H9 (cell line): Measurements from ENCODE around the gene ERH. TPM values are rescaled to one million over a fixed set of nuclear protein-coding genes. Genes with fewer than 3 reads are reported as not detected.

ENCODE experiments used
- DNase-seq: peaks from one replicate; pipeline ENCODE4 v3.0.0-alpha.2; 2017
- H2AFZ ChIP-seq: one replicate; pipeline ENCODE4 v1.6.1; 2013; ENCODE audit warnings: mild to moderate bottlenecking, low read length, control low read depth, moderate library complexity
- H2AK5ac ChIP-seq: 2 replicates; pipeline ENCODE4 v1.6.1; 2013; ENCODE audit warnings: low read length, control low read depth, mixed read lengths; ENCODE audit not compliant: insufficient read length
- H2BK120ac ChIP-seq: one replicate; pipeline ENCODE4 v1.6.1; 2013; ENCODE audit warnings: low read depth, mild to moderate bottlenecking, low read length, control low read depth, inconsistent platforms; ENCODE audit not compliant: poor library complexity, severe bottlenecking
- H2BK12ac ChIP-seq: 2 replicates; pipeline ENCODE4 v1.6.1; 2013; ENCODE audit warnings: low read length, control low read depth, mixed read lengths, low read depth; ENCODE audit not compliant: insufficient read length
- H2BK15ac ChIP-seq: 2 replicates; pipeline ENCODE4 v1.6.1; 2013; ENCODE audit warnings: low read depth, low read length, control low read depth
- H2BK20ac ChIP-seq: one replicate; pipeline ENCODE4 v1.6.1; 2013; ENCODE audit warnings: low read depth, mild to moderate bottlenecking, low read length, control low read depth, inconsistent platforms; ENCODE audit not compliant: poor library complexity, severe bottlenecking
- H2BK5ac ChIP-seq: 2 replicates; pipeline ENCODE4 v1.6.1; 2013; ENCODE audit warnings: low read length, control low read depth, mixed read lengths; ENCODE audit not compliant: insufficient read length
- H3K14ac ChIP-seq: 2 replicates; pipeline ENCODE4 v1.6.1; 2013; ENCODE audit warnings: low read length, control low read depth; ENCODE audit not compliant: insufficient read depth
- H3K18ac ChIP-seq: 2 replicates; pipeline ENCODE4 v1.6.1; 2013; ENCODE audit warnings: low read depth, mild to moderate bottlenecking, mixed read lengths, low read length, control low read depth; ENCODE audit not compliant: insufficient read length
- H3K23ac ChIP-seq: 2 replicates; pipeline ENCODE4 v1.6.1; 2013; ENCODE audit warnings: low read length, control low read depth, mixed read lengths, low read depth; ENCODE audit not compliant: insufficient read length
- H3K23me2 ChIP-seq: 2 replicates; pipeline ENCODE4 v1.6.1; 2013; ENCODE audit warnings: low read depth, mild to moderate bottlenecking, mixed read lengths, low read length, control low read depth; ENCODE audit not compliant: insufficient read length, poor library complexity, severe bottlenecking
- H3K27ac ChIP-seq: 2 replicates; pipeline ENCODE4 v1.5.1; 2013; ENCODE audit warnings: low read length, control low read depth, mixed read lengths, low read depth; ENCODE audit not compliant: insufficient read length
- H3K27me3 ChIP-seq: 2 replicates; pipeline ENCODE4 v1.6.1; 2013; ENCODE audit warnings: low read length, control low read depth, inconsistent platforms; ENCODE audit not compliant: insufficient read depth
- H3K4ac ChIP-seq: 2 replicates; pipeline ENCODE4 v1.6.1; 2013; ENCODE audit warnings: low read depth, mild to moderate bottlenecking, control low read depth, inconsistent platforms, low read length, moderate library complexity
- H3K4me1 ChIP-seq: 2 replicates; pipeline ENCODE4 v1.6.1; 2013; ENCODE audit warnings: low read length, control low read depth, inconsistent platforms; ENCODE audit not compliant: insufficient read depth
- H3K4me2 ChIP-seq: 2 replicates; pipeline ENCODE4 v1.6.1; 2013; ENCODE audit warnings: low read length, control low read depth, mixed read lengths; ENCODE audit not compliant: insufficient read length, insufficient read depth
- H3K56ac ChIP-seq: 2 replicates; pipeline ENCODE4 v1.6.1; 2013; ENCODE audit warnings: low read depth, mild to moderate bottlenecking, mixed read lengths, low read length, control low read depth; ENCODE audit not compliant: insufficient read length
- H3K79me1 ChIP-seq: 2 replicates; pipeline ENCODE4 v1.6.1; 2013; ENCODE audit warnings: low read depth, mild to moderate bottlenecking, moderate library complexity, low read length, control low read depth, inconsistent platforms; ENCODE audit not compliant: insufficient read depth, poor library complexity, severe bottlenecking
- H3K79me2 ChIP-seq: 2 replicates; pipeline ENCODE4 v1.6.1; 2013; ENCODE audit warnings: low read length, control low read depth, inconsistent platforms; ENCODE audit not compliant: insufficient read depth
- H3K9ac ChIP-seq: 2 replicates; pipeline ENCODE4 v1.6.1; 2013; ENCODE audit warnings: low read length, control low read depth, mixed read lengths; ENCODE audit not compliant: insufficient read length; ENCODE audit errors: extremely low read depth
- H3K9me3 ChIP-seq: one replicate; pipeline ENCODE4 v1.6.1; 2013; ENCODE audit warnings: low read depth, low read length, inconsistent platforms; ENCODE audit not compliant: control insufficient read depth
- H3T11ph ChIP-seq: one replicate; pipeline ENCODE4 v1.6.1; 2013; ENCODE audit warnings: mild to moderate bottlenecking, low read length, control low read depth, inconsistent platforms
- H4K20me1 ChIP-seq: one replicate; pipeline ENCODE4 v1.6.1; 2013; ENCODE audit not compliant: control insufficient read depth, insufficient read length, insufficient read depth
- H4K5ac ChIP-seq: 2 replicates; pipeline ENCODE4 v1.6.1; 2013; ENCODE audit warnings: low read depth, mild to moderate bottlenecking, mixed read lengths, low read length, control low read depth; ENCODE audit not compliant: insufficient read length
- H4K8ac ChIP-seq: replicated peaks from 2 replicates; pipeline ENCODE4 v1.6.1; 2013; ENCODE audit warnings: low read length, control low read depth, mixed read lengths, low read depth; ENCODE audit not compliant: insufficient read length
- H4K91ac ChIP-seq: 2 replicates; pipeline ENCODE4 v1.6.1; 2013; ENCODE audit warnings: low read depth, mild to moderate bottlenecking, moderate library complexity, mixed read lengths, low read length, control low read depth; ENCODE audit not compliant: insufficient read length
- H3K27ac Mint-ChIP-seq, 3 experiments: 2 replicates in 2 of 3; 3 replicates in 1 of 3; pipeline ENCODE4 v1.8.0; 2020 to 2021; ENCODE audit warnings: mixed read lengths in 3 of 3, mild to moderate bottlenecking in 1 of 3, moderate library complexity in 1 of 3
- H3K27me3 Mint-ChIP-seq: 2 replicates; pipeline ENCODE4 v1.8.0; 2021; ENCODE audit warnings: low read depth, mild to moderate bottlenecking, moderate library complexity, mixed read lengths
- H3K36me3 Mint-ChIP-seq, 3 experiments: 2 replicates in 2 of 3; 3 replicates in 1 of 3; pipeline ENCODE4 v1.8.0; 2020 to 2021; ENCODE audit warnings: low read depth in 3 of 3, mixed read lengths in 3 of 3; ENCODE audit not compliant: insufficient read depth in 1 of 3
- H3K4me1 Mint-ChIP-seq, 2 experiments: 2 replicates each; pipeline ENCODE4 v1.8.0; 2020; ENCODE audit warnings: mixed read lengths in 2 of 2
- H3K4me3 Mint-ChIP-seq, 2 experiments: 2 replicates in 1 of 2; 3 replicates in 1 of 2; pipeline ENCODE4 v1.8.0; 2020 to 2021; ENCODE audit warnings: mild to moderate bottlenecking in 2 of 2, mixed read lengths in 2 of 2, moderate library complexity in 1 of 2
- H3K9me3 Mint-ChIP-seq, 2 experiments: 2 replicates in 1 of 2; 3 replicates in 1 of 2; pipeline ENCODE4 v1.8.0; 2020; ENCODE audit warnings: mild to moderate bottlenecking in 2 of 2, mixed read lengths in 2 of 2, moderate library complexity in 1 of 2
- WGBS: extraction: QIAGEN DNeasy Blood & Tissue Kit; methylation state at CpG from one replicate; pipeline ENCODE4 v1.1.7; 2013; ENCODE audit warnings: missing lambda C conversion rate, low lambda C conversion rate, mixed read lengths; ENCODE audit not compliant: insufficient read length; ENCODE audit errors: extremely low coverage; 5-methylcytosine and 5-hydroxymethylcytosine counted together
- total RNA-seq: library from RNA; stranded (reverse); gene quantifications from 2 replicates; pipeline ENCODE4 v1.2.1, GENCODE V29; 2021
- TF ChIP-seq, protein P1 (sequence below): fragments of 200-600 bp; sonication (generic); conservative IDR thresholded peaks from 3 replicates; pipeline ENCODE4 v1.8.0; 2021; ENCODE audit warnings: antibody characterized with exemption, mild to moderate bottlenecking

ERH gene
- total RNA-seq, 1 experiment from 2014 or later = 443 TPM

GRCh38 chr14:69378274-69378673 lies 19.8 kb downstream of the ERH start:
- Histone ChIP-seq H3K18ac (no peak overlapping the region), H4K20me1 (no peaks in the 10 kb centered on the region), H2AK5ac (no peak overlapping the region), H2AFZ (no peak overlapping the region), H3K23me2 (no peaks in the 10 kb centered on the region), H4K91ac (no peak overlapping the region), H3K27ac (no peak overlapping the region), H3K27me3 (no peaks in the 10 kb centered on the region), H4K5ac (no peak overlapping the region), H3T11ph (no peak overlapping the region), H2BK15ac (no peak overlapping the region), H3K79me2 (no peaks in the 10 kb centered on the region), H3K4me2 (no peak overlapping the region), H3K56ac (no peak overlapping the region), H2BK5ac (no peak overlapping the region), H3K14ac (no peak overlapping the region), H3K9ac (no peak overlapping the region), H4K8ac (no peak overlapping the region), H2BK12ac (no peak overlapping the region), H3K23ac (no peak overlapping the region), H3K4me1 (no peaks in the 10 kb centered on the region), H3K79me1 (no peaks in the 10 kb centered on the region), H2BK20ac (no peak overlapping the region), H3K4ac (no peak overlapping the region), H3K9me3 (no peaks in the 10 kb centered on the region), H2BK120ac (no peak overlapping the region)
- DNase-seq = no peak
- WGBS = no CpG with 5 or more reads among the region's 2 CpGs
- H3K36me3 Mint-ChIP-seq = peaks cover 24 to 68% (median 55%) of the 10 kb centered on the region in 3 experiments; a peak in 6 of 7 replicates
- peaks cover 0 to 3% of the 10 kb centered on the region in 2 experiments; a peak in 1 of 5 replicates for H3K9me3 Mint-ChIP-seq
- TF ChIP-seq, protein P1, sequence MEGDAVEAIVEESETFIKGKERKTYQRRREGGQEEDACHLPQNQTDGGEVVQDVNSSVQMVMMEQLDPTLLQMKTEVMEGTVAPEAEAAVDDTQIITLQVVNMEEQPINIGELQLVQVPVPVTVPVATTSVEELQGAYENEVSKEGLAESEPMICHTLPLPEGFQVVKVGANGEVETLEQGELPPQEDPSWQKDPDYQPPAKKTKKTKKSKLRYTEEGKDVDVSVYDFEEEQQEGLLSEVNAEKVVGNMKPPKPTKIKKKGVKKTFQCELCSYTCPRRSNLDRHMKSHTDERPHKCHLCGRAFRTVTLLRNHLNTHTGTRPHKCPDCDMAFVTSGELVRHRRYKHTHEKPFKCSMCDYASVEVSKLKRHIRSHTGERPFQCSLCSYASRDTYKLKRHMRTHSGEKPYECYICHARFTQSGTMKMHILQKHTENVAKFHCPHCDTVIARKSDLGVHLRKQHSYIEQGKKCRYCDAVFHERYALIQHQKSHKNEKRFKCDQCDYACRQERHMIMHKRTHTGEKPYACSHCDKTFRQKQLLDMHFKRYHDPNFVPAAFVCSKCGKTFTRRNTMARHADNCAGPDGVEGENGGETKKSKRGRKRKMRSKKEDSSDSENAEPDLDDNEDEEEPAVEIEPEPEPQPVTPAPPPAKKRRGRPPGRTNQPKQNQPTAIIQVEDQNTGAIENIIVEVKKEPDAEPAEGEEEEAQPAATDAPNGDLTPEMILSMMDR = no peak
- no peak overlapping the region for H3K4me3 Mint-ChIP-seq
- H3K27me3 Mint-ChIP-seq = no peaks in the 10 kb centered on the region
- H3K4me1 Mint-ChIP-seq = no peaks in the 10 kb centered on the region
- no peak overlapping the region; a peak in 1 of 7 replicates for H3K27ac Mint-ChIP-seq
